Endothelial cell of umbilical vein (primary cell): ENCODE results near the gene DPP6.

ENCODE experiments used
- CTCF ChIP-seq, 2 donors: IDR thresholded peaks; 1 replicate in 1 of 2; 2 replicates in 1 of 2; pipeline ENCODE4 v1.5.1; 2011; ENCODE audit warnings: low read length in 2 of 2, mild to moderate bottlenecking in 2 of 2, moderate library complexity in 2 of 2, control low read depth in 1 of 2, inconsistent platforms in 1 of 2, low read depth in 1 of 2; ENCODE audit not compliant: insufficient read depth in 1 of 2; ENCODE audit errors: extremely low read depth in 1 of 2
- EZH2 ChIP-seq: IDR thresholded peaks from 2 replicates; pipeline ENCODE4 v1.6.1; 2012; ENCODE audit warnings: borderline replicate concordance, low read depth, mild to moderate bottlenecking, moderate library complexity, low read length, inconsistent platforms; ENCODE audit not compliant: severe bottlenecking
- POLR2A ChIP-seq: IDR thresholded peaks from 2 replicates; pipeline ENCODE4 v1.6.1; 2012; ENCODE audit warnings: low read depth, mild to moderate bottlenecking, control low read depth, low read length

- no peak for TF ChIP-seq EZH2
- no peak for TF ChIP-seq POLR2A
- TF ChIP-seq CTCF (IDR thresholded peaks at IDR 0.05; ENCODE audit: extremely low read depth in 1 of 2, insufficient read depth in 1 of 2, low read depth in 1 of 2, low read length in 2 of 2): no peak
Measured at GRCh38 chr7:154610903-154611302, 558.7 kb downstream of the DPP6 start.
